Activated naive CD4-positive, alpha-beta T cell treated with anti-CD3 and anti-CD28 coated beads, Interleukin-2, amount 10 ng/mL, durations not matched to agents 7 days and 5 days (primary cell): ENCODE measurements around the gene ALOXE3.

Experiments
- CTCF ChIA-PET: fragments of 350-600 bp; sonication (Branson Sonifier 250); formaldehyde crosslinking; loops from one replicate; lab custom pipeline; 2021; ENCODE audit warnings: antibody characterized with exemption; lab: Charles Lee
- DNase-seq: peaks from one replicate; pipeline ENCODE4 v3.0.0-alpha.2; 2020
- H3K27ac Mint-ChIP-seq: one replicate; pipeline ENCODE4 v1.8.0; 2021; ENCODE audit warnings: mild to moderate bottlenecking, moderate library complexity, mixed read lengths
- H3K27me3 Mint-ChIP-seq: one replicate; pipeline ENCODE4 v1.8.0; 2021; ENCODE audit warnings: mild to moderate bottlenecking, mixed read lengths
- H3K36me3 Mint-ChIP-seq: one replicate; pipeline ENCODE4 v1.8.0; 2021; ENCODE audit warnings: mixed read lengths
- H3K4me1 Mint-ChIP-seq: one replicate; pipeline ENCODE4 v1.8.0; 2021; ENCODE audit warnings: mixed read lengths
- H3K4me3 Mint-ChIP-seq: one replicate; pipeline ENCODE4 v1.8.0; 2021; ENCODE audit warnings: mild to moderate bottlenecking, moderate library complexity, mixed read lengths
- H3K9me3 Mint-ChIP-seq: one replicate; pipeline ENCODE4 v1.8.0; 2021; ENCODE audit warnings: mixed read lengths

Gene ALOXE3

DNA sequence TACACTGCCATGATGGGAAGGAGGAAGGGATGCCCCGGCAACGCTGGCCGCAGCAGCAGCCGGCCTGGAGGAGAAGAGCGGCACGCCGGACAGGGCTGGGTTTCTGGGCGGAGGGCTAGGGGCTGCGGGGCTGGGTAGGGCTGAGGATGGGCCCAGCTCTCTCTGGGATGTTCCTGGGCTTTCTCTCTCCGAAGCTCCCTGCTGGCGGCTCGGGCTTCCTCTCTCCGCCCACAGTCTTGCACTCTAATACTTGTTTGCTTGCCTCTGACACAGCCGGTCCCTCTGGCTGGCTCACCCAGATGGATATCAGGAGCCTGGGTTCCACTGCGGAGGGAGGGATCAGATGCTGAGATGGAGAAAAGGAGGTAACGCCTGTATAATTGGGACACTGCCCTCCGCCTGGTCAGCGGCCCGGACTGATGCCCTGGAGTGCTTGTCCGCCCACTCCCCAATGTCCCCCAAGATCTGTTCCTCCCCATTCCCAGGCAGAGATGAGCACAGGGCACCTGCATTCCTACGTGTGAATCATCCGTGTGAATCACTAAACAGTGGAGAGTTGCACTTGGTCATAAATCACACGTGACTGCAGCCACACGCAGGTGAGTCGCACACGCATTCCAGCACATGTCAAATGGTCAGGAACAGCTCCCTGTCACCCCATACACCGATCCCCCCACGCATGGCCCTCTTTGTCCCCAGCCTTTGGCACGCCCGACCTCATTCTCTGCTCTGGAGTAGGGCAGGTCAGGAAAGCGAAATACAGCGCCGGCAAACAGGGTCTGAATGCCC is at the start of gene ALOXE3:
Gene ALOXE3 (minus strand): TSS at position 535 of the 789 bp plus-strand sequence. CDS start 524 bp downstream, at position 11.
- H3K4me3 Mint-ChIP-seq, result peak within 1 kb of the TSS; percentile 86
- peaks cover 51% of the 10 kb centered on the region for H3K4me1 Mint-ChIP-seq
- CTCF ChIA-PET, result interaction anchor here (1.0 to 3.3 kb wide), 13 partner anchors 8 to 128 kb away, joined by 3 to 38 read pairs (median 9); no protein-coding TSS in a partner anchor
- H3K27me3 Mint-ChIP-seq, result peaks cover 91% of the 10 kb centered on the region
- peaks cover 4% of the 10 kb centered on the region for H3K36me3 Mint-ChIP-seq
- peak within 1 kb of the TSS; percentile 94 for H3K27ac Mint-ChIP-seq
- no peak for DNase-seq
- H3K9me3 Mint-ChIP-seq, result no peaks in the 10 kb centered on the region

DNA sequence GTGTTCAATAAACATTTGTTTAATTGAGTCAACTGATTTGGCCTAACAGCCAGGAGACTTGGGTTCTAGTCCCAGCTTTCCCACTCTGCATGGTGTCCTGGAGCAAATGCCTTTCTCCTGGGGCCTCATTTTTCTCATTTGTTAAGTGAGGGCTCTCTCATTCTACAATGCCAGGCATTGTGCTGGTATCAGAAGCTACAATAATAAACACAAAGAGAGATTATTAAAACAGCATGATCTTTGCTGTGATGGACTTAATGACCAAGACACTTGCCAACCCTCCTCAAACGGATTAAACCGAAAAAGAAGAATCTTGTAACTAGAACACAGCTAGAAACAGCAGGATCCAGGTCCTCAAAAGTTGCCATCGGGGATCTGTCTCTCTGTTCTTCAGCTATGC is 49.2 kb upstream of the ALOXE3 start:
- DNase-seq, result no peak
- no peak overlapping the region for H3K27ac Mint-ChIP-seq
- peaks cover 4% of the 10 kb centered on the region for H3K36me3 Mint-ChIP-seq
- no peak overlapping the region for H3K4me3 Mint-ChIP-seq
- CTCF ChIA-PET, result no interaction called here
- H3K9me3 Mint-ChIP-seq, result no peaks in the 10 kb centered on the region
- H3K4me1 Mint-ChIP-seq, result peaks cover 44% of the 10 kb centered on the region
- no peaks in the 10 kb centered on the region for H3K27me3 Mint-ChIP-seq

DNA sequence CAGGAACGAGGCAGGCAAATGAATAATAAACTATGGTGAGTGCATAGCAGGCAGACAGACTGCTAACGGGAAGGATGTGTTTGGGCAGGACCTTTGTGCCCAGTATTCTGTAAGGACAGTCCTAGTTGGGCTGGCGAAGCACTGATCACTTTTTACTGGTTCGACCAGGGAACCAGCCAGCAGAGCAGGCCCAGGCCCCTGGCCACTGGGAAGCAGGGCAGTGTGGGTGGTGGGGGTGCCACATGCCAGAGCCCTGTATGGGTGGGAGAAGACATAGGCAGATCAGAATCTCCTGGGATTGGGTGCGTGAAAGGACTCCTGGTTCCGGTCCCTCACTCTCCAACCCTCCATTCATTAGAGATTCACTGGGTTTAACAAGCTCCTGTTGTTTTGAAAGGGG is 48.4 kb upstream of the ALOXE3 start:
- Mint-ChIP-seq H3K27me3 (no peaks in the 10 kb centered on the region), H3K4me3 (no peak overlapping the region), H3K36me3 (peaks cover 8% of the 10 kb centered on the region), H3K4me1 (peaks cover 41% of the 10 kb centered on the region), H3K9me3 (no peaks in the 10 kb centered on the region), H3K27ac (no peak overlapping the region)
- no peak for DNase-seq
- CTCF ChIA-PET, result no interaction called here

DNA sequence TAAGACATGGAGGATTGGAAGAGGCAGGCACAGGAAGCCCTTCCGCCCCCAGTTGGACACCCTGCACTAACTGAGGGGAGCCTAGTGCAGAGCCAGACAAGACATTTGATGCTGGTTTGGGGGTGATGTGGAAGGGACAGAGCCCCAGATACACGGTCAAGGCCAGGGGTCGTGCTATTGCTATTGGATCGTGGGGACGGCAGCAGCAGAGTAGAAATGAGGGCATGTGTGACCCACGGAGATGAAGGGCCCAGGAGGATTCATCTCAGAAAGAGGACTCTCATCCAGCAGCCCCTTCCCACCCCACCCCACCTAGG is 46.5 kb upstream of the ALOXE3 start:
- Mint-ChIP-seq H3K9me3 (no peaks in the 10 kb centered on the region), H3K27ac (peak overlapping the region; percentile 98), H3K4me3 (peak overlapping the region; percentile 75), H3K4me1 (peaks cover 52% of the 10 kb centered on the region), H3K36me3 (peaks cover 25% of the 10 kb centered on the region), H3K27me3 (no peaks in the 10 kb centered on the region)
- peak; percentile 54 for DNase-seq
- CTCF ChIA-PET, result interaction anchor here (0.6 to 1.7 kb wide), 6 partner anchors 9 to 54 kb away, joined by 3 to 6 read pairs (median 3); no protein-coding TSS in a partner anchor

DNA sequence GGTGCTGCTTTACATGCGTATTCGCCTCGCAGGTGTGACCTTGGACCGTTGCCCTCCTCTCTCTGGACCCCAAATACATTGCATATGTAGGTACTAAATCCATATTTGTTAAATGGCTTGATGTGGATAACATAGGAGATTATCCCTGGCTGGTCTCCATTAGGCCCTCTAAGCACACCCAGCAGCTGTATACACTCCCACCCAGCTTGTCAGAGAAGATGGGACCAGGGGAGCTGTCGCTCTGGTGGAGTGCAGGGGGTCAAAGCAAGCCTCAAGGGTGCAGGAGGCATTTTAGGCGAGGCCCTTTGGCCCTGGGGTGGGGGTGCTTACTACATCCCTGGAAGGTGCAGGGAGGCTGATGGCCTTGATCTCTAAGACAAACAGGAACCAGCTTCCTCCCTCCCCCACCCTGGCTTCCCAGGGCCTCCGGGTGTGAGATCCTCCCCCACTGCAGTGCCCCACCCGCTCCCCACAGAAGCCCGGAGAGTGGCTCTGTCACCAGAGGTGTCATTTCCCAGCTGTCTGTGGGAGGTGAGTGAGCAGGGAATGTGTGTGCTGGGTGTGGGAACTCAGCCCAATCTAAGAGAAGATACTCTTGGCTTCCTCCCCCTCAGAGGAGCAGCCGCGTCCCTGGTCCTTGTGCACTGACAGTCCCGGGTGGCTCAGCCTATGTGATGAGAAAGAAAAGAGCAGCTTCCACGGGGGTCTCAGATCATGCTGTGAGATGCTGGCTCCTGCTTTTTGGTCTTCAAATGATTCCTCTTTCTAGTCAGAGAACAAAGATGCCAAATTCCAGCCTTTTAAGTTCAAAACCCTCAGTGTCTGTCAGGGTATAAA is 45.9 kb upstream of the ALOXE3 start:
- Mint-ChIP-seq H3K4me1 (peaks cover 58% of the 10 kb centered on the region), H3K27ac (peak overlapping the region; percentile 98), H3K9me3 (no peaks in the 10 kb centered on the region), H3K27me3 (no peaks in the 10 kb centered on the region), H3K36me3 (peaks cover 25% of the 10 kb centered on the region), H3K4me3 (peak overlapping the region; percentile 75)
- CTCF ChIA-PET, result interaction anchor here (0.6 to 1.7 kb wide), 7 partner anchors 8 to 54 kb away, joined by 3 to 6 read pairs (median 3); no protein-coding TSS in a partner anchor
- peak; percentile 89 for DNase-seq

DNA sequence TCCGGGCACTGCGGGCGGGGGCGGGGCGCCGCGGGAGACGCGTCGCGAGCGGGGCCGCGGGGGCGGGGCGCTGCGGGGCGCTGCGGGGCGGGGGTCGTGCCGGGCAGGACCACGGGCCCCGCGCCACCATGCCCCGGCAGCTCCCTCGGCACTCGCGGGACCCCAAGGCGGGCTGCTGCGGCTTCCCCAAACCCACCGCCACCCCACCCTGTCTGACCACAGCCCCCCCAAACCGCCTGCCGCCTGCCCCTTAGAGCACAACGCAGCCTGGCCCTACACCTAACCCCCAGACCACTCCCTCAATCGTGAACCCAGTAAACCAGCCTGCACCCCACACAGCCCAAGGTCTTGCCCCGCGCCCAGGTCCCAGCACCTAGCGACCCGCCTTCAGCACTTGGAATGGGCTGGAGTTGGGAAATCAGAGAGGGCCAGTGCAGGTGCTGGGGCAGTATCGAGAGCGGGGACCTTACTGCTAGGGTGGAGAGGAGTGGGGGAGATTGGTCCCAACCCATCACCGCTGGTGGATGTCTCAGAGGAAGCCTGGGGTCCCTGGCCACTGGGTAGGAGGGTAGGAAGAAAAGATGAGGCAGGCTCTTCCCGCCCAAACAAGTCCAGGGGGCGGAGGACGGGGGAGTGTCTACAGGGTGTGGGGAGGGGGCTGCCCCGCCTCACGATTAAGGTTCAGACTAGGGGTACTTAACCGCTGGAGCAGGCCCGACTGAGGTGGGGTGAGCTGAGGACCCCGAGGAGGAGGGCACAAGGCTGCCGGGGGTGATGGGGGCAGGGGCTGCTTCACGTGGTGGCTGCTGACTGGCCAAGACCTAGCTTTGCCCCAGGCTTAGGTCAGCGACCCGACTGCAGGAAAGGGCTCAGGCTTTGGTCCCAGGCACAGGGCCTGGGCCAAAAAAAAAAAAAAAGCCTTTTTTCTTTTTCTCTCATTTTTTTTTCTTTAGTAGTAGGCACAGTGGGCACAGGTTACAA is 45.0 kb upstream of the ALOXE3 start:
- peak overlapping the region; percentile 98 for H3K27ac Mint-ChIP-seq
- no peaks in the 10 kb centered on the region for H3K27me3 Mint-ChIP-seq
- CTCF ChIA-PET, result interaction anchor here (0.9 to 1.7 kb wide), 5 partner anchors 8 to 26 kb away, joined by 3 to 6 read pairs (median 3); no protein-coding TSS in a partner anchor
- H3K9me3 Mint-ChIP-seq, result no peaks in the 10 kb centered on the region
- DNase-seq, result peak; percentile 54
- peak overlapping the region; percentile 75 for H3K4me3 Mint-ChIP-seq
- peaks cover 33% of the 10 kb centered on the region for H3K36me3 Mint-ChIP-seq
- peaks cover 65% of the 10 kb centered on the region for H3K4me1 Mint-ChIP-seq

DNA sequence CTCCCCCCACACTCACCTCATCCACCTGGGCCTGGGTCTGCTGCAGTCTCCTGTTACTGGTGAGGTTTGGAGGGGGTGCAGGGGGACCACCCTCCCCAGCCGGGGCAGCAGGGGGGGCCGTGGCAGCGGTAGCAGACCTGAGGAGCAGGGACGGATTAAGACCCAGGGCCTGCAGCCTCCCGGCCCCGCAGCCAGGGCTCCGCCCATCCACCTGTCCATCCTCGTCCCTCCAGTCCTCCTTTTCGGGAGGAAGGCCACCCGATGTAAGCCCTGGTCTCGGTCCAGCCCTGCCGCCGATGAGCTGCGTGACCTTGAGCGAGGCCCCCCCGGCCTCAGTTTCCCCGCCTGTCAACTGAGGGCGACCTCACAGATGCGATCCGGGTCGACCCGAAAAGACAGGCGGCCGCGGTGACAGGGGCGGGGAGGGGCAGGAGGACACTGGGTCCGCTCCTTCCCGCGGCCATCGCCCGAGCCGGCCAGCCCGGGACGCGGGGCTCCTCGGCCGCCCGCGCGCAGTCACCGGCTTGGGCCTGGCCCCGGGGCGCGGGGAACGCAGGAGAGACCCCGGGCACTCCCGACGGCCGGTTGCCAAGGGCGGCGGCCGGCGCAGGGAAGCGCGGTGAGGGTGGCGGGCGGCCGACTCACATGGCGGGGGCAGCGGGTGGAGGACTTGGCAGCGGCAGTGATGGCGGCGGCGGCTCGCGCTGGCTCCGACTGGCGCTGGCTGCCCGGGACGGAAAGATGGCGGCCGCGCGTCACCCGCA is 44.1 kb upstream of the ALOXE3 start, which contains the start of gene VAMP2:
Gene VAMP2 (minus strand): TSS at position 716 of the 764 bp plus-strand sequence. CDS start 69 bp downstream, at position 647.
- Mint-ChIP-seq H3K9me3 (no peaks in the 10 kb centered on the region), H3K27ac (peak within 1 kb of the TSS; percentile 98), H3K27me3 (no peaks in the 10 kb centered on the region), H3K4me1 (peaks cover 67% of the 10 kb centered on the region), H3K36me3 (peaks cover 33% of the 10 kb centered on the region), H3K4me3 (peak within 1 kb of the TSS; percentile 86)
- DNase-seq, result peak; percentile 88
- CTCF ChIA-PET, result no interaction called here

DNA sequence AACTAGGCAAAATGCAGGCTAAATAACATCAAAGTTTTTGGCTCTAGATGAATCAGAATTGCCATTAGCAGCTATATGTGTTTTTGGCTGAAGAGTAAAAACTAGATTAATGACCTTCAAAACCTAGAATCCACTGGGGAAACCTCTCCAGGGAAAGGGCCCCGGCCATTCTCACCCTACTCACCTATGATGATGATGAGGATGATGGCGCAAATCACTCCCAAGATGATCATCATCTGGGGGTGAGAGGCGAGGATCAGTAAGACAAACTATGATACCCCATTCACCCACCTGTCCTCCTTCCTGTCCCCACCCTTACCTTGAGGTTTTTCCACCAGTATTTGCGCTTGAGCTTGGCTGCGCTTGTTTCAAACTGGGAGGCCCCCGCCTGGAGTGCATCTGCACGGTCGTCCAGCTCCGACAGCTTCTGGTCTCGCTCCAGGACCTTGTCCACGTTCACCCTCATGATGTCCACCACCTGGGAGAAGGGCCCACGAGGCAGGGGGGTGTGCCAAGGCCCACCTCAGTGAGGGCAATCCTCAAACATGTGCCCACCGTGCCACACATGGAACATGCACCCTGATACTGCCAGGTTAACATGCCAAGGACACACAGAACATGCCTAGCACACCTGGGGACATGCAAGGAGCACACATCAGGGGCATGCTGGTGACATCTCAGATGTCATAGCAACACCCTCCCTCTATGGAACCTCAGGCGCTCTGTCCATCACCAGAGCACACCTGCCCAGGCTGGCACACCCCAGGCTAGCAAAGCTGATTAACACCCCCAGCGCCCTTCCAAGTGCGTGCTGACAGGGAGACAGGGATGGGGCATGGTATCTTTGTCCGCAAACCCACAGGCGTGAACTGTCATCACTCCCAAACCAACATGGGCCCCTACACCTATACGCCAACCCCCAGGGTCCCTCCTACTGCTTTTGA is 43.2 kb upstream of the ALOXE3 start:
- CTCF ChIA-PET, result interaction anchor here (0.7 to 1.4 kb wide), 4 partner anchors 10 to 101 kb away, joined by 3 to 10 read pairs (median 3); no protein-coding TSS in a partner anchor
- peaks cover 64% of the 10 kb centered on the region for H3K4me1 Mint-ChIP-seq
- H3K27ac Mint-ChIP-seq, result peak overlapping the region; percentile 96
- H3K9me3 Mint-ChIP-seq, result no peaks in the 10 kb centered on the region
- H3K36me3 Mint-ChIP-seq, result peaks cover 32% of the 10 kb centered on the region
- no peaks in the 10 kb centered on the region for H3K27me3 Mint-ChIP-seq
- no peak for DNase-seq
- peak overlapping the region; percentile 86 for H3K4me3 Mint-ChIP-seq

DNA sequence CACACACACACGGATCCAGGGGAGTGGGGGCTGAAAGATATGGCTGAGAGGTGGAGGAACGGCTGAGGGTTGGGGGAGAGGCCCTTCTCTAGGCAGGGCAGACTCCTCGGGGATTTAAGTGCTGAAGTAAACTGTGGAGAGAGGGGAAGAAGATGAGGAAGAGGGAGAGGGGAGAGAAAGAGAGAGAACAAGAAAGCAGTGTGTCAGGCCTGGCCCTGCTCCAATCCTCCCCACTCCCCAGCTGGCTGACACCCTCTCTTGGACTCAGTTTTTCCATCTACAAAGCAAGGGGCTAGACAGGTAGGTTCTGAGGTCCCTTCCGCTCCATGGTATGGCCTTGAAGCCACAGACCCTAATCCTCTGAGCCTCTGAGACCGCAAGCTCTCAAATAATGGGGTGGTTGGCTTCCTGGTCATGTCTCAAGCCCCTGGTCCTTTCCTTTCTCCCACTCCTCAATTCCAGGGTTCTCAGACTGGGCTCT is 42.5 kb upstream of the ALOXE3 start:
- CTCF ChIA-PET, result interaction anchor here (0.7 to 1.4 kb wide), 5 partner anchors 10 to 100 kb away, joined by 3 to 10 read pairs (median 3); no protein-coding TSS in a partner anchor
- Mint-ChIP-seq H3K9me3 (no peaks in the 10 kb centered on the region), H3K4me1 (peaks cover 61% of the 10 kb centered on the region), H3K36me3 (peaks cover 32% of the 10 kb centered on the region), H3K27me3 (no peaks in the 10 kb centered on the region), H3K4me3 (peak overlapping the region; percentile 86), H3K27ac (peak overlapping the region; percentile 96)
- no peak for DNase-seq

DNA sequence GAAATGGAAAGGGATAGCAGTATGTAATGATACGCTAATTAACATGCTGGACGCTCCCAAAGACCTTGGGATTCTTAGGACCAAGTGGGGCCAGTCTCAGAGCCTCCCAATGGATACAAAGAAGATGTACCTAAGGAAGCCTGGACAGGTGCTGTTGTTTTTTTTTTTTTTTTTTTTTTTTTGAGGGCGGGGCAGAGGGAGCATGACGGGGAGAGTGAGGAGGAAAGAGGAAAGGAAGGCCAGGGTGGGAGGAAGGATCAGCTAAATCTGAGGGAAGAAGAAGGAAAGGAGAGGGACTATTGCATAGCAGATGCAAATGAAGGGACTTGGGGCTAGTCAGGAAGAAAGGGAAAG is 41.9 kb upstream of the ALOXE3 start:
- no peak for DNase-seq

DNA sequence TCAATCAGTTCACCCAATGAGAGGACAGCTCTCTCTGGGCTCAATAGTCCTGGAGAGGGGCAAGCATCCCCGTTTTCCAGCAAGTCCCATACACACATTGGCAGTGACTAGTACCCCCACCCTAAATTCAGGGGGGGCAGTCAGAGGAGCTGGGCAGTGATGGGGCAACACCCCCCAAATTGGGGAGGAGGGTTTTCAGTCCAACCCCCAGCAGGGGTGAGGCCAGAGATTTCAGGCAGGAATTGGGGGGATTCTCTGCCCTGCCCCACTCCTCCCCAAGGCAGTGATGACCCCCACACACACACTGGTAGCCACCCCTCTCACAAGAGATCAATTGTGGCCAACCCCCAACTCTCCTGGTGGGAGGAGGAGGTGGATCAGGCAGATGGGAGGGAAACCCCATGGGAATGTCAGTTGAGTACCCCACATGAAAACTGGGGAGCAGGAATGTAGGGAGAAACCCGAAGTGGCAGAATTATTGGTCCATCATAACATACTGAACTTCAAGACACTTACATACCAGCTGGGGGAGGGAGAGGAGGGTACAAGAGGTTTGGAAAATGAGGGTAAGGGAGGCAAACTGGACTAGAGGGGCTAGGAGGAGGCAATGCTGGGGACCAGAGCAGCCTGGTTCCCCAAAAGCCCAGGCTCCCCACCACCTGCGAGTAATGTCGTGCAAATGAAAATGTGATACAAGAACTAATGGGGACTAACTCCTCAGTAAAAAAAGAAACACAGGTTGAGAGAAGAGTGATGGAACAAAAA is 41.3 kb upstream of the ALOXE3 start:
- Mint-ChIP-seq H3K27me3 (no peaks in the 10 kb centered on the region), H3K9me3 (no peaks in the 10 kb centered on the region), H3K4me3 (peak overlapping the region; percentile 50), H3K36me3 (peaks cover 30% of the 10 kb centered on the region), H3K27ac (peak overlapping the region; percentile 96), H3K4me1 (peaks cover 55% of the 10 kb centered on the region)
- CTCF ChIA-PET, result interaction anchor here (1.2 to 6.8 kb wide), 10 partner anchors 21 to 68 kb away, joined by 3 to 40 read pairs (median 4); partner anchors contain the start of gene HES7
- DNase-seq, result no peak

More for the DNA sequence above, 41.9 kb upstream of the ALOXE3 start:
- no peaks in the 10 kb centered on the region for H3K27me3 Mint-ChIP-seq
- H3K36me3 Mint-ChIP-seq, result peaks cover 32% of the 10 kb centered on the region
- H3K27ac Mint-ChIP-seq, result peak overlapping the region; percentile 96
- peak overlapping the region; percentile 86 for H3K4me3 Mint-ChIP-seq
- H3K4me1 Mint-ChIP-seq, result peaks cover 61% of the 10 kb centered on the region
- CTCF ChIA-PET, result interaction anchor here (1.2 to 6.8 kb wide), 4 partner anchors 20 to 99 kb away, joined by 3 to 40 read pairs (median 4); no protein-coding TSS in a partner anchor
- no peaks in the 10 kb centered on the region for H3K9me3 Mint-ChIP-seq
